Muscle of arm (tissue), 12 donors: Measurements from ENCODE around the gene KIAA1671. TPM values are rescaled to one million over a fixed set of nuclear protein-coding genes. Genes with fewer than 3 reads are reported as not detected.
A peak's percentile ranks its signal among the peaks of the same experiment; 100 is the strongest.

Source experiments
- DNase-seq: peaks from one replicate; pipeline ENCODE4 v3.0.0-alpha.2; 2013
- polyA plus RNA-seq, 12 donors: library from polyadenylated mRNA; unstranded; fragments of 120-200 nt; gene quantifications; one replicate each; pipeline ENCODE4 v1.2.1, GENCODE V29; 2013; ENCODE audit not compliant: insufficient read length in 12 of 12

Gene KIAA1671
- polyA plus RNA-seq, 12 donors: 22.8 to 48.6 (median 33.3) TPM; not detected in 1

DNA sequence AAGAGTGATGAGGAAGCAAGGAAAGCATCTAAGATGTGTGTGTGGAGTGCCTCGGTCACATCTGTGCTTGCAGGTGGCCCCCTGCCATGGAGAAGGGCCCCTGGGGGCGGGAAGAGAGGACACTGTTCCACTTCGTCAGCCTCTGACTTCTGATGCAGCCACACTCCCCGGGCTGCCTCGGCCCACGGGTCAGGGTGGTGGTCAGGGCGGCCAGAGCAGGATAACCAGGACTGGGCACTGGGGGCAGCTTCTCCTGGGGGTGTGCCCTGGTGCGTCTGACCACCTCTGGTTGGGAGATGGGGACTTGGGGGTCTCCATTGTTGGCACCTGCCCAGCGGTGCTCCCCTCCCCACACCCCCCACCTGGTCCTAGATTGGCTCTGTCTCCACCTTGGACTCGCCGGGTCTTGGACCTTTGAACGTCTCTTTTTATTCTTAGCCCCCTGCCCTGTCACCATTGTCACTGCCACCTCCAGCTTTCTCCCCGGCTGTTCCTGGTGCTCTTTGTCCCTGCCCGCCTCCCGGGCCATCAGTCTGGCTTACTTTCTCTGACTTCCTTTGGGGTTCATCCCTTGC, 114.4 kb downstream of the KIAA1671 start:
- no peak for DNase-seq

DNA sequence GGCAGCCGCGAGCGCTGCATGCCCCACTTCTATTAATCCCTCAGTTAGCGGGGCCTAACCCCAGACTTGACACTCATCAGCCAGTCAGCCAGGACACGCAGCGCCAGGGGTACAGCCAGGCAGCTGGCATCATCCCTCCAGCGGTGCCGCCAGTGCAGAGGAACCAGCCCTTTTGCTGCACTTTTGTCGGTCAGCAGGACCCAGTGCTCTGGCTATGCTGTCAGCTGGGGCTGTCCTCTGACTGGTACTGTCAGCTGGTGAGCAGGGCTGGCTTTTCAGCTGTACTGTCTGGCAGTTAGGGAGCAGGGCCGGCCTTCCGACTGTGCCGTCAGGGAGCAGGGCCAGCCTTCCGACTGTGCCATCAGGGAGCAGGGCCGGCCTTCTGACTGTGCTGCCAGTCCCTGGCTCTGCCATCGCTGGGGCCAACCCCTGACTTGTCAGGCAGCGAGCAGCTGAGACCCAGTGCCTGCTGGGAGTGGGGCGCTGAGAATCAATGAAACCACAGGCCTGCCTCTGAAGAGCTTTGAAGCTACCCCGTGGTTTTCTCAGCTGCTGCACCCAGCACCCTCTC, 115.4 kb downstream of the KIAA1671 start:
- no peak for DNase-seq

DNA sequence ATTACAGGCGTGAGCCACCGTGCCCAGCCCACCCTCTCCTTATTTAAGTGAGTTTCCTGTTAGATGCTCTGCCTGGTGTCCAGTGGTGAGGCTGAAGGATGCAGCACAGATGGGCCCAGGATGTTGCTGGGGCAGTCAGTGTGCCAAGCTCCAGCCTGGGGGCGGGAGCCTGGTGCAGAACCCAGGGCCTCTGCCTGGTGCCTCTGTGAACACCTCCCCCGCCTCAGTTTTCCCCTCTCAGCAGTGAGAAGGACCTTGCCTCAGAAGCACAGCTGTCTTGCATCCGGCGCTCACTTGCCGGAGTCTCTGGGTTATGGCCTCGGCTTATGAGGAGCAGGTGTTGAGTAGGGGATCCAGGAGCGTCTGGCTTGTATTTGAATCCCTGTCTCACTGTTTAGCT, 116.2 kb downstream of the KIAA1671 start:
- no peak for DNase-seq

DNA sequence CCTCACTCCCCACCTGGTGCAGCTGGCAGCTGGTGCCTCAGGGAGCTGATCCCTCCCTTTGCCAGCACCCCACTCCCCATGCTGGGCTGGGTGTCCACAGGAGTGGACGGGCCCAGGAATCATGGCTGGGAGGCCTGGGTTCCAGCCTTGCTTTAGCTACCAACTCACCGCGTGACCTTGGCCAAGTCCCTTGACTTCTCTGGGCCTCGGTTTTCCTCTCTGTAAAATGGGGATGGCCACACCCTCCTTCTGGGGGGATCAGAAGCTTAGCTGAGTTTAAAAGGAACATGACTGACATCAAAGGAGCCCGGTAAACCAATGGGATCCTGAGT, 116.9 kb downstream of the KIAA1671 start:
- no peak for DNase-seq

DNA sequence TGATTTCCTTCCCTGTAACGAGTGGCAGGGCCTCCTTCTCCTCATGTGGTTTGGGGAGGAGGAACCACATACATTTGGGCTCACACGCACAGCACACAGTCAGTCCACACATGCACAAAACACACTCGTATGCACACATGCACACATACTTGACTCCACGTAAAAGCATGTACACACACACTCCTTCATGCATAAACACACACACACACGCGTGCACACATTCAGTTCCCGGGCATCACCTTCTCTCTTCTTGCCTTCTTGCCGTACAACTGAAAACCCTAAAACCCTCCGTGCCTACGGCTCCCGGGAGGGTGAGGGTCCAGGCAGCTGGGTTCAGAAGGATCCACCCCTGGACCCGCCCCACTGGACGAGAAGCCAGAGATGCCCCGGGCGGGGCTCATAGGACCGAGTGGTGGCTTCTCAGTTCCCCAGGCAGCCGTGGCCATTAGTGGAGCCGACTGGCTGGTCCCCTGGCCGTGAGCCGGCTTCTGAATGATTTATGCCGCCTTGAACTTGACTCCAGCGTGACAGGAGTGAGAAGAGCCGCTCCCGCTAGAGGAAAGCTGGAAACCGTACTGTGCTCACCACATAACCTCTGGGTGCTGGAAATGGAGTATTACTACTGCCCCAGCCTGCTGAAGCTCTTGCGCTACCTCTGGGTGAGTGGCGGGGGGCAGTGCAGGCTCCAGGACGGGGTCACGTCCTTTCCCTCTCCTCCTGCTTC, 117.4 kb downstream of the KIAA1671 start:
- DNase-seq: no peak

DNA sequence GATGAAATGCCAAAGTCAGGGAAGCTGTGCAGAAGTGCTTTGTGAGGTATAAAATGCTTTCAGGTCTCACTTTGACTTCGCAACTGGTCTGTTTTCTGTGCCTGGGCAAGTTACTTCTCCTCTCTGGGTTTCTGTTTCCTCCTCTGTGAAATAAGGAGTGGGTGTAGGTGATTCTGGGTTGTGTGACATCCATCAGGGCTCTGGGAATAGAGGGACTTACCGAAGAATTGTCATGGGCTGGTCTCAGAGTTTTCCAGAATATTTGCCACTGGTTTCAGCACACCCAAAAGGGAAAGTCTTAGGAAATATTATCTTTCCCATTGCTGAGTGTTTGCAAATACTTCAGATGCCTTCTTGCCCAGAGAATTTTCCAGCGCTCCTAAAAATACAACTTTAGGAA, 118.4 kb downstream of the KIAA1671 start:
- DNase-seq: no peak

DNA sequence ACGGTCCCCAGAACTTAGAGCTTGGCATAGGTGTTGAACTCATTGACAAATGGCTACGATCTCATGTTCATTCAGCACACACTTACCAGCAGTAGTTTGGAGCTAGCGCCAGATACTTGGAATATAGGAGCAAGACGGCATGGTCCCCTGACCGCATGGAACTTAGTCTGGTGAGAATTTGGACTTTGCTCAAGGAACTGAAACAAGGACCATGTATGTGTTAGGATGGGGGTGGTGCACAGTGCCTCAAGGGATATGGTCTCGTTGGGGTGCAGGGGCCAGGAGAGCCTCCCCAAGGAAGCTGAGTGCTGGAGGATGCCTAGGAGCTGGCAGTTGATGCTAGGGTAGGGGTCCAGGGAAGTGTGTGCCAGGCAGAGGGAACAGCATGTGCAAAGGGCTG, 119.2 kb downstream of the KIAA1671 start:
- DNase-seq: no peak

DNA sequence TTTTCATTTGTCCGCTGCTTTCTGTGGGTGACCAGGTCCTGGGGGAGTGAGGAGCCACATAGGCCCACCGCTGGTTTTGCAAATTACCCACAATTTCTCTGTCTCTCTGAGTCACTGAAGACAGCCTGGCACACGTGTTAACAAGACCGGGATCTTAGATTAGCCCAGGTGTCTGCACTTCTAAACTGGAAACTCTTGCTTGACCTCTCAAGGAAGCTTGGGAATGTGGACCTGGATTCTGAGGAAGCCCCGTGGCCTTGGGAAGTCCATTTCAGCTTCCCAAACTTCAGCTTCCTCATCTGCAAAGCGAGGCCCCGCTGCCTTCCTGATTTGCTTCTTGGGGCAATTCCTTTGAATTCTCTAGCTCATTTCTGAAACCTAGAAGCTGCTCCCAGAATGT, 119.9 kb downstream of the KIAA1671 start:
- no peak for DNase-seq

DNA sequence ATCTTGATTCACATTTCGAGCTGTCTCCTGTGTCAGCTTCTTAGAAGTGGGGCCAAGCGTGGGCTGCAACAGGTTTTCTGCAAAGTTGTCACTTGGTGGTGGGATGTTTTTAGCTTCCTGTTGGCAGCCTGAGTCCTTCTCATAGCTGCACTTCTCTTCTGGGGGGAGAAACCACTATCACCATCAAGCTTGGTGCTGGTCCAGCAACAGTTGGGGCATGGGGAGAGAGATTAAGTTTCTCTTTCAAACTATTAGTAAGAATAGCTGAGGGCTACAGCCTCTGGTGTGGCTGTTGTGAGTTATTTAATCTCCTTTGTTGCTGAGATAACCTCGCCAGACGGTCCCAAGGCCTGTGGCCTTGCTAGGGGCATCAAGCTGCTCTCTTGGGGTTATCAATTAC, 123.8 kb downstream of the KIAA1671 start:
- no peak for DNase-seq

DNA sequence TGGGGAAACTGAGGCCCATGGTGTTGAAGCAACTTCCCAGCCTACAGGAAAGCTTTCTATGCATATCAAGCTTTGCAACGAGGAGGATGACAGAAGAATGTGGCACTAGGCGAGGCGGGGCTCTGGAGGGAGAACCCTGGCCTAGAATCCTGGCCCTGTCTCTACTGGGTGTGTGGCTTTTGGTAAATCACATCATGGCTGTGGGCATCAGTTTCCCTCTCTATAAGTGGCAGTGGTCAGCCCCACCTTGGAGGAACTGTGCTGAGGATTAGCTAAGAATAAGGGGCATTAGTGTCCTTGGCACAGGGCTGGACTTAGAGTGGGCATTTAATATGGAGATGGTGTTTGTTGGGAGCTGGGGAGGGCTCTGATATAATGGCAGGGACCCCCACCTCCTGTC, 124.5 kb downstream of the KIAA1671 start:
- no peak for DNase-seq

DNA sequence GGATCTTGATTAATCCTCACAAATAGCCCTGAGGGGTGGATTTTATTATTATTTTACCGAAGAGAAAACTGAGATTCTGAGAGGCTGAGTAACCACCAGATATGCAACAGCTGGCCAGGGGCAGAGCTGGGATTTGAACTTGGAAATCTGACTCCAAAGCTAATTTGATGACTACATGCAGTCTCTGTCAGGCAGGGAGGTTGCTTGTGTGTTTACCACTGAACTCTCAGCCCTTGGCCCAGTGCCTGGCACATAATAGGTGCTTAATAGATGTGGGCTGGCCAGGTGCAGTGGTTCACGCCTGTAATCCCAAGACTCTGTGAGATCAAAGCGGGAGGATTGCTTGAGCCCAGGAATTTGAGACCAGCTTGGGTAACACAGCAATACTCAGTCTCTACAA, 125.4 kb downstream of the KIAA1671 start:
- no peak for DNase-seq

DNA sequence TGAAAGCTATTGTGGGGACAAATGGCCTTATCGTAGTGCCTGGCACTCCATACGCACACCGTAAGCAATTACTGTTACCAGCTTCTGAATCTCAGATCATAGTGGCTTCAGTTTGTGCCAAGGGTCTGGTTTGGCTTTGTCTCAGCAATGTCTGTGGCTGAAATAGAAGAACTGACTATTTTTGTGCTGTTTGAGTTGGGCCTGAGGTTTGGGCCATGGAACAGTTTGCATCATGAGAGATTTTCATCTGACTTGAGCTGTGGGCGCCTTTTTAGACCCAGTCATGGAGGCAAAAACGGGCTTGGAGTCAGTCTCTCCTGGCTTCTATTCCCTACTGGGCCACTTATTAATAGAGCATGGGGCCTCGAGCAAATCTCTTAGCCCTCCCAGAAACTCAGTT, 126.1 kb downstream of the KIAA1671 start:
- no peak for DNase-seq

DNA sequence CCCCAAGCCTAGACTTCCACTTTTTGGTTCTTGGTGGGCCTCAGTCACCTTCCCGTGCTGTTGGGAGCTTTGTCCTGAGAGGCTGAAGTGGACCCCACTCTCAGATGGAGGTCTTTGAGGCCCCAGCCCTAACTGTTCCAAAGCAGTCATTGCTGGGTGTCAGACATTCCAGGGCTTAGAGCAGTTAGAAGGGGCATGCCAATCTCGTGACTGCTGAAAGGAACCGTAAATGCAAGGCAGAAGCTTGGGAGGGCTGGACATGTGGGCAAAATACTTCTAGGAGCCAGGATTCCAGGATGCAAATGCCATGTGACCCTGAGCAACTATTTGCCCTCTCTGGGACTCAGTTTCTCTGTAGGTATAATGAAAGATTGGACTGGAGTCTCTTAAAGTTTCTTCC, 128.3 kb downstream of the KIAA1671 start:
- no peak for DNase-seq

DNA sequence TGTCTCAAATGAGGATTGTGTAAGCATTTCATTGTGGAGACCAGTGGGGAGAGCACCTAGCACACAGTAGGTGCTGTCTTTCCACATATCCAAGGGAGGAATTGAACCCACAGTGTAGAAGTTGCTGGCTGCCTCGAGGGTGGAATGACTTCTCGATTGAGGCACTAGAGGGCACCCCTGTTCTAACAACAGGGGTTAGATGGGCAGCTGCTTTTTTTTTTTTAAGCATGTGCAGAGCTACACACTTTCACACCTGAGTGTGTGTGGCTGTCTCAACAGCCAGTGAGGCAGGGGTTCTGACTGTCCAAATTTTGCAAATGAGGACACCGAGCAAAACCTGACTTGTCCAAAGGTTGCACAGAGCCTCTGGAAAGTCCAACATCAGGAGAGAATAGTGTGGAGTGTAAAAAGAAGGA, 128.9 kb downstream of the KIAA1671 start:
- DNase-seq: no peak

DNA sequence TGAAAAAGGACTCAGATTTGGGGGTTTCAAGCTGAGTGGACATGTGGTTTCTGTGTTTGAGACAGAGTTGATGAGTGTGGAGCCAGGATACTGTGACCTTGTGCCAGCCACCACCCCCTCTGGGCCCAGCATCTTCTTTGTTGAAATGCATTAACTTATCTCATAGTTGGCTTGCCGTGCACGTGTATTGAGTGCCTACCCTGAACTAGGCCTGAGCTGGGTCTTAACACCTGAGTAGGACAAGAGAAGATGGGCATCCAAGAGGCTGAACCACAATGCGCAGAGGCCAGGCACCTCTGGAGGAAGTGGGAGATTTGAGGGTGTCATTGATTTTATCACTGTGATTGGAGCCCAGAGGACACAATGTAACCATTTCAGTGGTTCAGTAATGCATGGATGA, 129.6 kb downstream of the KIAA1671 start:
- DNase-seq: no peak

DNA sequence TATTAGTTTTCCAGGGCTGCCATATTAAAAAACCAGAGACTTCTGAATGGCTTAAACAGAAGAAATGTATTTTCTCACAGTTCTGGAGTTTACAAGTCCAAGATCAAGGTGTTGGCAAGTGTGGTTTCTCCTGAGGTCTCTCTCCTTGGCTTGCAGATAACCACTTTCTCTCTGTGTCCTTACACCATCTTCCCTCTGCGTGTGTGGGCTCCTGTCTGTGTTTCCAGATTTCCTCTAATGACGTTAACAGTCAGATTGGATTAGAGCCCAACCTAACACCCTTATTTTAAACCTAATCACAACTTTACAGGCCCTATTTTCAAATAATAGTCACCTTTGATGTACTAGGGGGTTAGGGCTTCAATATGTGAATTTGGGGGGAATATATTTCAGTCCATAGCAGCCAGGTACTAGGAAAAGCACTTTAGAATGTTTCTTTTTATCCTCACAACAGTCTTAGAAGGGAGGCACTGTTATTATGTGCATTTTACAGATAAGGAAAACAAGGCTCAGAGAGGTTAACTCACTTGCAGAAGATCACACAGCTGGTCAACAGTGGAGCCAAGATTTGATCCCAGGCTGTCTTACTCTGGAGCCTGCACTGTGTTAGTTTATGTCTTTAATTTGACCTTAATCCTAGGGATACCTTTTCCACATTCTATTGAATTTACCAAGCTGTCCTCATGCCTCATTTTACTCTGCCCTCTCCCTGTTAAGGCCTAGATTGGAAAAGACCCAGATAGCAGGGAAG, 130.7 kb downstream of the KIAA1671 start:
- no peak for DNase-seq

DNA sequence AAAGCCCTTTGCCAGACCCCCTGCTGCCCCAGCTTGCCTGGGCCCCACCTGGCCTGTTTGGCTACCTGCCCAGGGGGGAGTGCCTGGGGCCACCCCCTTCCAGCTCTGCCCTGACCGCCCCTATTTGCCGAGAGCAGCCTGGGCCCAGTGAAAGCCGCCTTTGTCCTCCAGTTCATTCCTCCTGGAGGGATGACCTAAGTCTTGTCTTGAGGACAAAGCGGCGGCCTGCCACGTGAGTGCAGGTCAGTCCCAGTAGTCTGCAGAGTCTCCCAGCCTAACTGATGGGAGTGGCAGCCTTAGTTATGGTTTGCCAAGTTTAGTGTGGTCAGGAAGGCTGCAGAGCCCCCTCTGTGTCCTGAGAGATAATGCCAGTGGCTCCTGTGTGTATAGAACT, 131.3 kb downstream of the KIAA1671 start:
- DNase-seq: no peak

DNA sequence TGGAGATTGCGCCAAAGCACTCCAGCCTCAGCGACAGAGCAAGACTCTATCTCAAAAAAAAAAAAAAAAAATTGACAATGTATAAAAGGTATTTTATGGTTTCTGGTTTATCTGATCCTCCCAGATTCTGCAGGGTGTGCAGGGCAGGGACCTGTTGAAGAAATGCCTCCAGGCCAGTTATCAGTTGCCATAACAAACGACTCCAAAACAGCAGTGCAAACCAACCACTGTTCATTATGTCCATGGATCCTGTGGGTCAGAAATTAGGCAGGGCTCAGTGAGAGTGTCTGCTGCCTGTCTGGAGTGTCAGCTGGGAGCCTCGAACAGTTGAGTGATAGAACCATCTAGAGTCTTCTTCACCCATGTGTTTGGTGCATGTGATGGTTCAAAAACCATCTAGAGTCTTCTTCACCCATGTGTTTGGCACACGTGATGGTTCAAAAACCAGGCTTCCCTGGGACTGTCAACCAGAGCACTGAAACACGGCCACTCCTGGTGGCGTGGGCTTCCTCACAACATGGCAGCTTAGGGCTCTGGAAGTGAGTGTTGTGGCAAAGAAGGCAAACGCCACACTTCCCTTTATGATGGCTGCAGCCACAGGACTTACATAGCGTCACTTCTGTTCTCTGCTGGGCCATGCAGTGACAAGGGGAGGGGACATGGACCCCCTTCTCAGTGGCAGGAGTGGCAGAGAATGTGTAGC, 132.0 kb downstream of the KIAA1671 start:
- no peak for DNase-seq

DNA sequence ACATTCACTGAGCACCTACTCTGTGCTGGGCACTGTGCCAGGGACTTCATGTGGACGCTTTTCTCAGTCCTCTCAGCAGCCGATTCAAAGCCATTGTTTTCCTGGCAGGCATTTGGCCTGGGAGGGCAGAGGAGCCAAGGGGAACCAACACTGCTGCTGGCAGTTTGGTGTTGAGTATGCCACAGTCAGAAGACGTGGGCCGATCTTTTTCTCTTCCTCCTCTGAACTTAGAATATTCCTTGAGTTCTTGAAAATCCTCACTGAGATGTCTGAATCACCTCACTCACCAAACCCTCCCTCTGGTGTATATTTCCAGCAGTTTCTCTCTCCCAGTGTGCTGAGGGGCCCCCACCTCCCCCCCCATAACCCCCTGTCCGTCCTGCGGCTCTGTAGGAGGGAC, 132.6 kb downstream of the KIAA1671 start:
- no peak for DNase-seq

DNA sequence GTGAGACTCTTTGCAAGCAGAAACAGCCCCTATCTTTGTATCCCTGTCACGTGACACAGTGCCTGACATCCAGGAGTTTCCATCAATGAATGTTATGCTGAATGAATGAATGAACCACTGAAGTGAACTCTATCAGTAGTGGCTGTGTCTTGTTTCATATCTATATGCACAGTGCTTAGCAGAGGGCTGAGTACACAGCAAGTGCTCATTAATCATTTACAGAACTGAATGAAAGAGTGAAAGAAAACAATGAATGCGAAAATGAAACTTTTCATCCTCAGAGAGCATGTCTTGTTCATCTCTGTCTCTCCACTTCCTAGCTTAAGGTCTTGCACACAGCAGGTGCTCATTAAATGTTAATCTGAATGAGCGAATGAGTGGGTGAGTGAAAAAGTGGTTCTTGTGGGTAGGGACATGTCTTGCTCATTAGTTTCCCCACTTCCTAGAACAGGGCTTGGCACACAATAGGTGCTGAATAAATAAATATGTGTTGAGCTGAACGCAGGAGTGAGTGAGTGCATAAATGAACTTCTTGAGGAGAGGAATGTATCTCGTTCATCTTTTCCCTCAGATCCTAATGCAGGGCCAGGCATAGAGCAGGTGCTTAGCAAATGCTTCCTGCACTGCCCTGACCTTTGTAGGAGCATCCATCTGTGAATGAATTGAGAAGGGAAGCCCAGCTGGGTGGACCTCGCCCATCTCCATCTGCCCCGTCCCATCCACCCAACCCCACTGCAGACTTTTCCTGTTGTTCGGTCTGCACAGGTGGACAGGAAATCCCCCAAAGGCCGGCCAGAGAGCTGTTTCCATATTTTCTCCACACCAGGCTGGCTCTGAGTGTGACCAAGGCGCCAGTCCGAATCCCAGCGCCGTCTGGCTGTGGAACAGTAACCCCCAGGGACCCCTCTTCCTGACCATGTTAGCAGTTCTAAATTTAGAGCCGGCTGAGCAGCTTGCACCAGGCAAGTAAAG, 133.7 kb downstream of the KIAA1671 start:
- DNase-seq: peak; percentile 41

DNA sequence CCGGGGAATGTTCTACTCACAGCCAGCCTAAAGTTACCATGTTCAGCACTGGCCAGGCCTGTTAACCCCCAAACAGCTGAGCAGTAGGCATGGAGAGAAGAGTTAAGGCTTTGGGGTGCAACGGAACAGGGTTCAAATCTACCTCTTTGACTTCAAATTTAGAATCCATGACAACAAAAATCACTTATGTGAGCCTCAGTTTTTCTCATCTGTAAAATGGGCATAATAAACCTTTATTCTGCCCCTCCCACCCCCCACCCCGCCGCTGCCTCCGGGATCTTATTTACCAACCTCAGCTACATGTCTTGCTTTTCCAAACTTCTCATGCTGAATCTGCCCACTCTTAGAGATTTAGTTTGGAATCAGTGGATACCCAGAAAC, 134.4 kb downstream of the KIAA1671 start:
- DNase-seq: no peak
